Central memory CD4-positive, alpha-beta T cell (primary cell): Measurements from ENCODE around the gene ARHGAP5.

ENCODE experiments used
- DNase-seq: peaks from one replicate; pipeline ENCODE4 v3.0.0; 2022

The ARHGAP5 gene

GRCh38 chr14:32190673-32191072, 113.6 kb downstream of the ARHGAP5 start:
- DNase-seq = no peak

- DNase-seq = no peak
Measured at GRCh38 chr14:32192712-32193373, 115.7 kb downstream of the ARHGAP5 start.

DNA sequence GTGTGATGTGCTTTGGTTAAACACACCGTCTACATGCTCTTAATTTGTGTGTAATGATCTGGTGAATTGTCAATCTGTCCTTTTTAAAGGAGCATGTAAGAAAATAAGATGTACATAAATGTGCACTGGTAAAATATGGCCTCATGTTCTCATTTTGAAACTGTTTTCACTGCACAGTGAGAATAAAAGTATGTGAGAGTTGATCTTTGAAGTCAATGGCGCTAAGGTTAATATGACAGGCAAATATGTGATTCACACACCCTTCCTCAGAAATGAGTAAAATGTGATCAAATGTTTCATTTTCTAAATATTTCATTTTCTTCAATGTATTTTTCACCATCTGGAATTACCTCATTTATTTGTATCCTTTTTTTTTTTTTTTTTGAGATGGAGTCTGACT, 116.4 kb downstream of the ARHGAP5 start:
- no peak for DNase-seq

GRCh38 chr14:32195636-32196035, 118.5 kb downstream of the ARHGAP5 start:
- no peak for DNase-seq

GRCh38 chr14:32197919-32198318, 120.8 kb downstream of the ARHGAP5 start:
- no peak for DNase-seq

GRCh38 chr14:32200368-32201192, 123.5 kb downstream of the ARHGAP5 start:
- no peak for DNase-seq

DNA sequence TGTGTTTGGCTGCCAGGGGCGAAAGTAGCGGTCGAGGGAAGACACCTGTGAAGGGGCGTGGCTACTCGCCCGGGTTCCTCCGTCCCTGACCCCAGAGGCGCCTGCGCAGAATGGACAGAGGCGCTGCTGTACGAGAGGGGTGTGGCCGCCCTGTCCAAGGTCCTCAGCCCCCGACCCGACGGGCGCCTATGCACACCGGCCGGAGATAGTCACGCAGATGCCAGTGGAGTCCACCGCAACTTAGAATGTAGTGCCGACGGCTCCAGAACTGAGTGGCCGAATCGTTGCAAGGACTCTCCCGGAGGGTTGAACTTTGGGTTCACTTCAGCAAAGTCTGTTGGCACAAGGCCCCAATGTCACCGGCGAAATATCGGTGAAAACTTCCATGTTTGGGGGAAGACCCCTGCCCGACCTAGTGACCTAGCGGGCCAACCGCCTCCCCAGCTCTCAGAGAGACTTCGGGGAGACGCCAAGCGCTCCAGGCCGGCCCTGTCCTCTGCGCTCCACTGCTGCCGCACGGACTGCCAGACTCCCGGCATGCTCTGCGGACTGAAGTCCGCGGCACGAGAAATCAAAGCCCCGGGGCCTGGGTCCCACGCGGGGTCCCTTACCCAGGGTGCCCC, 124.2 kb downstream of the ARHGAP5 start:
- DNase-seq = peak; percentile 62

DNA sequence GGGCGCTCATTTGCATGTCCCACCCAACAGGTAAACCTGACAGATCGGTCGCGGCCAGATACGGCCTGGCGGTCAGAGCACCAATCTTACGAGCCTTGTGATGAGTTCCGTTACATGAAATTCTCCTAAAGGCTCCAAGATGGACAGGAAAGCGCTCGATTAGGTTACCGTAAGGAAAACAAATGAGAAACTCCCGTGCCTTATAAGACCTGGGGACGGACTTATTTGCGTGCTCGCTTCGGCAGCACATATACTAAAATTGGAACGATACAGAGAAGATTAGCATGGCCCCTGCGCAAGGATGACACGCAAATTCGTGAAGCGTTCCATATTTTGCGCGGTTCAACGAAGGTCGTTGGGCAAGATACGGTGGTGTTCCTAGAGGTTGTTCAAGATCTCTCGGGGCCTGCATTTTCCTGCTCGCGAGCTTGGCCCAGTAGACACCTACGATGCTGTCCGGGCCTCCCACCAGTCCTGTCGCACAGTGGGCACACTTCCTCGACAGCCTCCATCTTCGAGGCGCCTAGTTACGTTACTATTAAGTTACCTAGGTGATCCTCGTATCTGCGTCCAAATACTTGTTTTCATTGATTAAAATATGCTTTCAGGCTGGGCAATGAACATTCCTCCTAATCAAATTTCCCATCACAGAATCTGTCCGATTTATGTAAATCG, 124.8 kb downstream of the ARHGAP5 start, which contains the start of gene RNU6-7:
Gene RNU6-7 (plus strand): TSS at position 230 of the 675 bp plus-strand sequence.
- no peak for DNase-seq

DNA sequence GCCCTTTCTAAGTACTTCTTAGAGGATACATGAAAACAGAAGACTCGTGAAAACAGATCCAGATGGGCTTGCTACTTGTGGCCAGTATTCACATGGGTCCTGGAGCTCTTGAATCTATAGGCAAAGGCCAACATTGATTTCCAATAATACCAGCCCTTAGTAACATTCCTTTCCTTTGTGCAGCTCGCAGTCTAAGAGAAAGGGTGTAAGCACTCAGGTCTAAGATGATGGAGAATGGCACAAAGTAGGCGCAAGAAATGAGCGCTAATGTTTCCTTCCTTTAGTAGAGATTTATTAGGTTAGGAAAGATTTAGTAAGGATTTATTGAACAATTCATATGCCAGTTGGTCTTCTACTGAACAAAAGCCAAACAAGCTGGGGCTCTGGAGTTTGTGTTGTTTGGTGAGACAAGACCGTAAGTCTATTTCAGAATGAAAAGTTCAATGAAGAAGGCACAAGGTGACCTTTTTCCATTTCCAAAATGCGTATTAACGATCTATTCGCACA, 125.4 kb downstream of the ARHGAP5 start:
- DNase-seq = no peak

- peak; percentile 92 for DNase-seq
Measured at GRCh38 chr14:32202998-32203882, 126.1 kb downstream of the ARHGAP5 start, which contains the start of gene RNU6-8. Gene RNU6-8 (minus strand): TSS chr14:32203269.

DNA sequence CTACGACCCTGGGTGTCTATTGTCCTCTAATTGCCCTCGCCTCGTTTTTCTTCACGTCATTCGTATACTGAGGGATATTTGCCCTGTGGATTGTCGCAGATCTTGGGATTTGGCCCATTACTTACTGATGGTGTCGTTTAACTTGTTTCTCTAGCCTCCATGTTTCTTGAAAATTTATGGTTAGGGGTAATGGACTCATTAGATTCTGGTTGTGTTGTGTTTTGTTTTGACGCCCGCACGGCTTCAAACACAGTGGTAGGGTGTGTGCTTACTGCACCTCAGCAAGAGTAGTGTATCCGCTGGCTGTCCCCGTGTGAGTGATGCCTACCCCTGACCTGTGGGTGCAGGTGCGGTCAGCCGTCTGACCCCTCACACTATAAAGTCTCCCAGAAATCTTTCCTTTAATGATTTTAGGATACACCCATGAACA, 126.8 kb downstream of the ARHGAP5 start:
- peak; percentile 22 for DNase-seq

DNA sequence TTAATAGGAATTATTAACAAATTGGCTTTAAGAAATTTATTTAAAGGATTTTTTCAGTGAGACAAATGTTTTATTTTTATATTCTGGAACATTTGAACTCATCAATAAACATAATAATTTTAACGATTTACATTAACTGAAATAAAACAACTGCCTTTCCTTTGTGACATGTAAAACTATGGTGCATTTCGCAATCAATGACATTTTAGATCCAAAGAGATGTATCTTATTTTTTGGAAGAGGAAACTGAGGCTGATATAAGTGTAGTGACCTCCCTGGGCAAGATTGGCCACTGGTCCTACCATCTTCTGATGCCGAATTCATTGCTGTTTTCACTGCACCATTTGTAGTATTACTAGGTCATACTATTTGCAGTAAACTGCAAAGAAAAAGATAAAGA, 128.4 kb downstream of the ARHGAP5 start:
- DNase-seq = no peak

DNA sequence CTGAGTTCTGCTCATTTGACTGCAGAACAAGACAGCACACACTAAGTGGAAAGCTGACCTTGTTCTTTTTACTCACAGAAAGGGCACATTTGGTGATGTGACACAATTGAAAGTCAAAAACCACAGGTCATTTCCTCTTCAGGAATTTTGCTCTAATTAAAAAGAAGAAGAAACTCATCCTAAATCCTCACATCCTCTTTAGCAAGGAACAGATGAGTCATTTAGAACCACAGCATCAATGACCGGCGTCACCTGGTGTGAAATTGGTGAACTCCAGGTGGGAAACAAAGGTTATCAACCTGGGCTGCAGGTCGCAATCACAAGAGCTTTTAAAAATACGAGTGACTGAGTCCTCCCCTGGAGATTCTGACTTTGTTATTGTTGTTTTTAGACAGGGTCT, 128.9 kb downstream of the ARHGAP5 start:
- no peak for DNase-seq

- DNase-seq = no peak
Measured at GRCh38 chr14:32206552-32206951, 129.4 kb downstream of the ARHGAP5 start.

- DNase-seq = no peak
Measured at GRCh38 chr14:32208490-32208889, 131.4 kb downstream of the ARHGAP5 start.
